ENCODE results near the gene EFHC1. TPM values are rescaled to one million over a fixed set of nuclear protein-coding genes. Genes with fewer than 3 reads are reported as not detected.

Gene EFHC1
- total and polyA plus RNA-seq, 2 of the 13 experiments (the other 11 are each of a cell fraction or from before 2014, with no cell fraction given), result 23.4 to 29.5 TPM

DNA sequence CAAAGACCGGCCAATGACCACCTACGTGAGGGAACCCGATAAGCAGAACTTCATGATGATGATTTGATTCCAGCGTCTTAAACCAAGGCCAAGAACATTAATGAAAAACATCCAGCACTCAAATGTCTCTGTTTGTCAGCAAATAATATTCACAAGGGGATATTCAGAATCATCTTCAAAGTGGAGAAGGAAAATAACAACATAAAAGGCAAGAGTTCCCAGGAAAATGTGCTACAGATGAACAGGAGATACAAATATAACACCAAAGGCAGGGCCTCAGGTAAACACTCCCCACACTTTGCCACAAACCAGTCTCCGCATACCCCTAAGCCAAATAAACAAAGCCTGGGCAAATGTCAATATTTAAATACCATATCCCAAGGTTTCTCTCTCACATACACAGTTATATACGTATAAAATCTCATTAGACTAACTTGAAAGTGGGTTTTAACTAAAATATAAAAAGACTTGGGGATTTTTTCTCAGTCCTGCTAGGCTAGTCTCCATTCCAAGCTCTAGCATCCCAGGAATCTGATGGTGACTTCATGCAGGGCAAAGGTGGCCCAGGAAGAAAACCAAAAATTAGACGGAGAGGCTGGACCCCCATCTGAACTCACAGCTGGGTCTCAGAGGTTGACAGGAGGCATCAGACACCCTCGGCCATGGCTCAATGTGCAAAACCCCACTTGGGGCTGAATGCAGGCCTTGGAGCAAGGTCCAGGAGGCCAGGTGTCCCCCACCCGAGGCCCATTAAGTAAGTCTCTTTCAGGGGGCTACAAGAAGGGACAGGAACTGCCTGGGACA is 124.7 kb downstream of the EFHC1 start (continued):
- TF ChIP-seq, protein P1, sequence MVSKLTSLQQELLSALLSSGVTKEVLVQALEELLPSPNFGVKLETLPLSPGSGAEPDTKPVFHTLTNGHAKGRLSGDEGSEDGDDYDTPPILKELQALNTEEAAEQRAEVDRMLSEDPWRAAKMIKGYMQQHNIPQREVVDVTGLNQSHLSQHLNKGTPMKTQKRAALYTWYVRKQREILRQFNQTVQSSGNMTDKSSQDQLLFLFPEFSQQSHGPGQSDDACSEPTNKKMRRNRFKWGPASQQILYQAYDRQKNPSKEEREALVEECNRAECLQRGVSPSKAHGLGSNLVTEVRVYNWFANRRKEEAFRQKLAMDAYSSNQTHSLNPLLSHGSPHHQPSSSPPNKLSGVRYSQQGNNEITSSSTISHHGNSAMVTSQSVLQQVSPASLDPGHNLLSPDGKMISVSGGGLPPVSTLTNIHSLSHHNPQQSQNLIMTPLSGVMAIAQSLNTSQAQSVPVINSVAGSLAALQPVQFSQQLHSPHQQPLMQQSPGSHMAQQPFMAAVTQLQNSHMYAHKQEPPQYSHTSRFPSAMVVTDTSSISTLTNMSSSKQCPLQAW (CRISPR knock-in tag; IDR thresholded peaks at IDR 0.05), result 0 out of 2 replicates have a peak, but pooled peaks have one; percentile 42
- TF ChIP-seq ZNF24 (IDR thresholded peaks at IDR 0.05) (0 out of 2 replicates have a peak, but pooled peaks have one; percentile 34), ERF (CRISPR knock-in tag; IDR thresholded peaks at IDR 0.05) (0 out of 2 replicates have a peak, but pooled peaks have one; percentile 17), ZNF337 (CRISPR knock-in tag; IDR thresholded peaks at IDR 0.05; ENCODE audit: borderline replicate concordance, low read depth) (0 out of 2 replicates have a peak, but pooled peaks have one; percentile 60), JDP2 (CRISPR knock-in tag; IDR thresholded peaks at IDR 0.05; ENCODE audit: borderline replicate concordance) (no peak), CHD2 (IDR thresholded peaks at IDR 0.05; ENCODE audit: low read depth, low read length) (no peak), ISX (CRISPR knock-in tag; conservative IDR thresholded peaks at IDR 0.05) (no peak), SAP130 (CRISPR knock-in tag; IDR thresholded peaks at IDR 0.05; ENCODE audit: low read depth) (peak; percentile 73), WIZ (CRISPR knock-in tag; IDR thresholded peaks at IDR 0.05) (no peak), ZNF562 (CRISPR knock-in tag; IDR thresholded peaks at IDR 0.05; ENCODE audit: borderline replicate concordance) (no peak)
- TF ChIP-seq, protein P2, sequence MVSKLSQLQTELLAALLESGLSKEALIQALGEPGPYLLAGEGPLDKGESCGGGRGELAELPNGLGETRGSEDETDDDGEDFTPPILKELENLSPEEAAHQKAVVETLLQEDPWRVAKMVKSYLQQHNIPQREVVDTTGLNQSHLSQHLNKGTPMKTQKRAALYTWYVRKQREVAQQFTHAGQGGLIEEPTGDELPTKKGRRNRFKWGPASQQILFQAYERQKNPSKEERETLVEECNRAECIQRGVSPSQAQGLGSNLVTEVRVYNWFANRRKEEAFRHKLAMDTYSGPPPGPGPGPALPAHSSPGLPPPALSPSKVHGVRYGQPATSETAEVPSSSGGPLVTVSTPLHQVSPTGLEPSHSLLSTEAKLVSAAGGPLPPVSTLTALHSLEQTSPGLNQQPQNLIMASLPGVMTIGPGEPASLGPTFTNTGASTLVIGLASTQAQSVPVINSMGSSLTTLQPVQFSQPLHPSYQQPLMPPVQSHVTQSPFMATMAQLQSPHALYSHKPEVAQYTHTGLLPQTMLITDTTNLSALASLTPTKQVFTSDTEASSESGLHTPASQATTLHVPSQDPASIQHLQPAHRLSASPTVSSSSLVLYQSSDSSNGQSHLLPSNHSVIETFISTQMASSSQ (IDR thresholded peaks at IDR 0.05; ENCODE audit: low read depth), result no peak
- TF ChIP-seq, protein P2 (CRISPR knock-in tag; IDR thresholded peaks at IDR 0.05; ENCODE audit: borderline replicate concordance), result peak; percentile 32; the same call in 1 of the 2 replicates
- TF ChIP-seq, protein P3, sequence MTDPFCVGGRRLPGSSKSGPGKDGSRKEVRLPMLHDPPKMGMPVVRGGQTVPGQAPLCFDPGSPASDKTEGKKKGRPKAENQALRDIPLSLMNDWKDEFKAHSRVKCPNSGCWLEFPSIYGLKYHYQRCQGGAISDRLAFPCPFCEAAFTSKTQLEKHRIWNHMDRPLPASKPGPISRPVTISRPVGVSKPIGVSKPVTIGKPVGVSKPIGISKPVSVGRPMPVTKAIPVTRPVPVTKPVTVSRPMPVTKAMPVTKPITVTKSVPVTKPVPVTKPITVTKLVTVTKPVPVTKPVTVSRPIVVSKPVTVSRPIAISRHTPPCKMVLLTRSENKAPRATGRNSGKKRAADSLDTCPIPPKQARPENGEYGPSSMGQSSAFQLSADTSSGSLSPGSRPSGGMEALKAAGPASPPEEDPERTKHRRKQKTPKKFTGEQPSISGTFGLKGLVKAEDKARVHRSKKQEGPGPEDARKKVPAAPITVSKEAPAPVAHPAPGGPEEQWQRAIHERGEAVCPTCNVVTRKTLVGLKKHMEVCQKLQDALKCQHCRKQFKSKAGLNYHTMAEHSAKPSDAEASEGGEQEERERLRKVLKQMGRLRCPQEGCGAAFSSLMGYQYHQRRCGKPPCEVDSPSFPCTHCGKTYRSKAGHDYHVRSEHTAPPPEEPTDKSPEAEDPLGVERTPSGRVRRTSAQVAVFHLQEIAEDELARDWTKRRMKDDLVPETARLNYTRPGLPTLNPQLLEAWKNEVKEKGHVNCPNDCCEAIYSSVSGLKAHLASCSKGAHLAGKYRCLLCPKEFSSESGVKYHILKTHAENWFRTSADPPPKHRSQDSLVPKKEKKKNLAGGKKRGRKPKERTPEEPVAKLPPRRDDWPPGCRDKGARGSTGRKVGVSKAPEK (CRISPR knock-in tag; IDR thresholded peaks at IDR 0.05; ENCODE audit: borderline replicate concordance), result no peak; the same call in 1 of the 2 replicates
- TF ChIP-seq, protein P4, sequence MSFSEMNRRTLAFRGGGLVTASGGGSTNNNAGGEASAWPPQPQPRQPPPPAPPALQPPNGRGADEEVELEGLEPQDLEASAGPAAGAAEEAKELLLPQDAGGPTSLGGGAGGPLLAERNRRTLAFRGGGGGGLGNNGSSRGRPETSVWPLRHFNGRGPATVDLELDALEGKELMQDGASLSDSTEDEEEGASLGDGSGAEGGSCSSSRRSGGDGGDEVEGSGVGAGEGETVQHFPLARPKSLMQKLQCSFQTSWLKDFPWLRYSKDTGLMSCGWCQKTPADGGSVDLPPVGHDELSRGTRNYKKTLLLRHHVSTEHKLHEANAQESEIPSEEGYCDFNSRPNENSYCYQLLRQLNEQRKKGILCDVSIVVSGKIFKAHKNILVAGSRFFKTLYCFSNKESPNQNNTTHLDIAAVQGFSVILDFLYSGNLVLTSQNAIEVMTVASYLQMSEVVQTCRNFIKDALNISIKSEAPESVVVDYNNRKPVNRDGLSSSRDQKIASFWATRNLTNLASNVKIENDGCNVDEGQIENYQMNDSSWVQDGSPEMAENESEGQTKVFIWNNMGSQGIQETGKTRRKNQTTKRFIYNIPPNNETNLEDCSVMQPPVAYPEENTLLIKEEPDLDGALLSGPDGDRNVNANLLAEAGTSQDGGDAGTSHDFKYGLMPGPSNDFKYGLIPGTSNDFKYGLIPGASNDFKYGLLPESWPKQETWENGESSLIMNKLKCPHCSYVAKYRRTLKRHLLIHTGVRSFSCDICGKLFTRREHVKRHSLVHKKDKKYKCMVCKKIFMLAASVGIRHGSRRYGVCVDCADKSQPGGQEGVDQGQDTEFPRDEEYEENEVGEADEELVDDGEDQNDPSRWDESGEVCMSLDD (CRISPR knock-in tag; IDR thresholded peaks at IDR 0.05; ENCODE audit: borderline replicate concordance), result peak; percentile 35; the same call in 1 of the 2 replicates
- TF ChIP-seq, protein P5, sequence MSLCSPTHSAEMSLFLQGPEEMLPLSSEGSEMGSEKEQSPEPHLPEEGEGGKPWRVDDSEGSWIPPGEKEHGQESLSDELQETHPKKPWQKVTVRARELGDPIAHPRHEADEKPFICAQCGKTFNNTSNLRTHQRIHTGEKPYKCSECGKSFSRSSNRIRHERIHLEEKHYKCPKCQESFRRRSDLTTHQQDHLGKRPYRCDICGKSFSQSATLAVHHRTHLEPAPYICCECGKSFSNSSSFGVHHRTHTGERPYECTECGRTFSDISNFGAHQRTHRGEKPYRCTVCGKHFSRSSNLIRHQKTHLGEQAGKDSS (CRISPR knock-in tag; IDR thresholded peaks at IDR 0.05; ENCODE audit: borderline replicate concordance, low read depth), result 0 out of 2 replicates have a peak, but pooled peaks have one; percentile 36
